ENCODE measurements around the gene PRKG1. TPM values are rescaled to one million over a fixed set of nuclear protein-coding genes. Genes with fewer than 3 reads are reported as not detected.

The PRKG1 gene
- total and polyA plus RNA-seq, 2 donors (not counting 1 experiment from before 2014, with no cell fraction given): 45.8 to 71.8 TPM

DNA sequence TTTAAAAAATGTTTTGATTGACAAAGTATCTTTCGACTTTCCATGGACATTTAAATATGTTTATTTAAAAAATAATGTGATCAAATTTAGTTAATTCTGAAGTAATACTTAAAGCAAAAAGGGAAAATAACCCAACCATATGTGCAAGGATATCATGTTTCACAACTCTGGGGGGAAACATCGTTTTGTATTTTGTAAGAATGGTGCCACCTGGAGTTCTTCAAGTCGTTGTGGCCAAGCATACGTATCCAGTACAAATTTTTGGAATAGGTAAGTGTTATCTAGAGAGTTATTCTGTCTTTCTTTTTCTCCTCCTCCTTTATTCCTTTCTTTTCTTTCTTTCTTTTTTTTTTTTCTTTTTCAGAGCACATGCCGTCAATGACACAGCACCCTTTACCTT, 801.3 kb downstream of the PRKG1 start:
- Histone ChIP-seq H3K4me1 (ENCODE audit: control insufficient read depth, extremely low read depth, insufficient read depth, low read length) (peaks cover 7% of the 10 kb centered on the region), H3K9me3 (ENCODE audit: control insufficient read depth, insufficient read depth, low read depth, low read length) (no peaks in the 10 kb centered on the region), H3K4me3 (replicated peaks in 1 of 4; ENCODE audit: control extremely low read depth in 1 of 4, insufficient read depth in 1 of 4, low read depth in 3 of 4, low read length in 4 of 4) (no peak overlapping the region), H4K20me1 (ENCODE audit: control insufficient read depth, extremely low read depth, insufficient read depth, low read length) (no peaks in the 10 kb centered on the region), H3K4me2 (ENCODE audit: extremely low read depth, insufficient read depth, low read length) (no peak overlapping the region), H3K9ac (ENCODE audit: insufficient read depth, low read length) (no peak overlapping the region), H3K27ac (ENCODE audit: insufficient read depth, low read length) (no peak overlapping the region), H3K36me3 (ENCODE audit: control insufficient read depth, insufficient read depth, low read length) (no peaks in the 10 kb centered on the region), H3K79me2 (ENCODE audit: control insufficient read depth, insufficient read depth, low read length) (no peaks in the 10 kb centered on the region), H3K27me3 (ENCODE audit: control insufficient read depth, insufficient read depth, low read length) (no peaks in the 10 kb centered on the region), H2AFZ (ENCODE audit: low read length) (no peak overlapping the region)
- peak in 1 of 2 donors; percentile 45 for DNase-seq (ENCODE audit: low read depth in 2 of 2)
- TF ChIP-seq, protein P1, sequence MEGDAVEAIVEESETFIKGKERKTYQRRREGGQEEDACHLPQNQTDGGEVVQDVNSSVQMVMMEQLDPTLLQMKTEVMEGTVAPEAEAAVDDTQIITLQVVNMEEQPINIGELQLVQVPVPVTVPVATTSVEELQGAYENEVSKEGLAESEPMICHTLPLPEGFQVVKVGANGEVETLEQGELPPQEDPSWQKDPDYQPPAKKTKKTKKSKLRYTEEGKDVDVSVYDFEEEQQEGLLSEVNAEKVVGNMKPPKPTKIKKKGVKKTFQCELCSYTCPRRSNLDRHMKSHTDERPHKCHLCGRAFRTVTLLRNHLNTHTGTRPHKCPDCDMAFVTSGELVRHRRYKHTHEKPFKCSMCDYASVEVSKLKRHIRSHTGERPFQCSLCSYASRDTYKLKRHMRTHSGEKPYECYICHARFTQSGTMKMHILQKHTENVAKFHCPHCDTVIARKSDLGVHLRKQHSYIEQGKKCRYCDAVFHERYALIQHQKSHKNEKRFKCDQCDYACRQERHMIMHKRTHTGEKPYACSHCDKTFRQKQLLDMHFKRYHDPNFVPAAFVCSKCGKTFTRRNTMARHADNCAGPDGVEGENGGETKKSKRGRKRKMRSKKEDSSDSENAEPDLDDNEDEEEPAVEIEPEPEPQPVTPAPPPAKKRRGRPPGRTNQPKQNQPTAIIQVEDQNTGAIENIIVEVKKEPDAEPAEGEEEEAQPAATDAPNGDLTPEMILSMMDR (conservative IDR thresholded peaks at IDR 0.05 in 1 of 2, IDR thresholded peaks at IDR 0.05 in 1 of 2; ENCODE audit: low read depth in 1 of 2, low read length in 2 of 2): no peak
- no peak for TF ChIP-seq EZH2 (IDR thresholded peaks at IDR 0.05; ENCODE audit: low read length, missing control alignments)

DNA sequence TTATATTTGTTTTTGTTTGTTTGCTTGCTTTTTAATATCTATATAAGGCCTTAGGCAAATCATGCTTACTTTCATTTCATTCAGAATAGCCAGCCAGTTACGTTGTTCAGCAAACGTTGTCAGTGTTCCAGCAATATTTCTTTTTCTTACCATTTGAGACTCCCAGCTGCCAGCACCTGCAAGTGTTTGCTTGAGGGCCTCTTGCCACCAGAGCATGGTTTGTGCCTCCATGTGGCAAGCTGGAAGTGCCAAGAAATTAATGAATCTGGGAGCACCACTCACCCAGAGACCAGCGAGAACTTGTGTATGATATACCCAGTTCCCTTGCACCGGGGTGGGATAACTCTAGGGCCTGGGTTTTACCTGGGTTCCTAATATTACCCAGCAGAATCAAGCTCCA, 802.2 kb downstream of the PRKG1 start:
- no peaks in the 10 kb centered on the region for H3K36me3 ChIP-seq (ENCODE audit: control insufficient read depth, insufficient read depth, low read length)
- H3K27ac ChIP-seq (ENCODE audit: insufficient read depth, low read length): no peak overlapping the region
- no peaks in the 10 kb centered on the region for H3K27me3 ChIP-seq (ENCODE audit: control insufficient read depth, insufficient read depth, low read length)
- TF ChIP-seq, protein P1 (conservative IDR thresholded peaks at IDR 0.05 in 1 of 2, IDR thresholded peaks at IDR 0.05 in 1 of 2; ENCODE audit: low read depth in 1 of 2, low read length in 2 of 2): no peak
- TF ChIP-seq EZH2 (IDR thresholded peaks at IDR 0.05; ENCODE audit: low read length, missing control alignments): no peak
- no peak overlapping the region for H3K4me2 ChIP-seq (ENCODE audit: extremely low read depth, insufficient read depth, low read length)
- no peak overlapping the region for H3K9ac ChIP-seq (ENCODE audit: insufficient read depth, low read length)
- peaks cover 7% of the 10 kb centered on the region for H3K4me1 ChIP-seq (ENCODE audit: control insufficient read depth, extremely low read depth, insufficient read depth, low read length)
- H4K20me1 ChIP-seq (ENCODE audit: control insufficient read depth, extremely low read depth, insufficient read depth, low read length): no peaks in the 10 kb centered on the region
- H3K4me3 ChIP-seq (replicated peaks in 1 of 4; ENCODE audit: control extremely low read depth in 1 of 4, insufficient read depth in 1 of 4, low read depth in 3 of 4, low read length in 4 of 4): no peak overlapping the region
- peak in 1 of 2 donors; percentile 26 for DNase-seq (ENCODE audit: low read depth in 2 of 2)
- H2AFZ ChIP-seq (ENCODE audit: low read length): no peak overlapping the region
- H3K79me2 ChIP-seq (ENCODE audit: control insufficient read depth, insufficient read depth, low read length): no peaks in the 10 kb centered on the region
- no peaks in the 10 kb centered on the region for H3K9me3 ChIP-seq (ENCODE audit: control insufficient read depth, insufficient read depth, low read depth, low read length)

DNA sequence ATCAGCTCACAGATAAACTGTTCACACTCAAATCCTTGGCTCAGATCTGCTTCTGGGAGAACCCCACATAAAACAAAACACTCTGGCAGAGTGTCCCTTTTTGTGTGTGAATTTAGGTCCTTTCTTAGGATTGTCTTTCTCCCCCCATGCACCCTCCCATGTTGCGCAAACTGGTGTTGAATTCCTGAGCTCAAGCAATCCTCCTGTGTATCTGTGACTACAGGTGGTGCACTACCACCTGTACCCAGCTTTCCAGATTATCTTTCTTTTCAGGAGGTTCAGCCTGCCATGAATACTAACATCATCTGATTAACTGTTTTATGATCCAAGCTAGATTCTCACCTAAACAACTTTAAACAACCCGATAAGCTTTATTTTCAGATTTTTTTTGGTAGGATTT, 802.7 kb downstream of the PRKG1 start:
- Histone ChIP-seq H3K36me3 (ENCODE audit: control insufficient read depth, insufficient read depth, low read length) (no peaks in the 10 kb centered on the region), H3K4me2 (ENCODE audit: extremely low read depth, insufficient read depth, low read length) (no peak overlapping the region)
- TF ChIP-seq EZH2 (IDR thresholded peaks at IDR 0.05; ENCODE audit: low read length, missing control alignments): no peak
- TF ChIP-seq, protein P1 (conservative IDR thresholded peaks at IDR 0.05 in 1 of 2, IDR thresholded peaks at IDR 0.05 in 1 of 2; ENCODE audit: low read depth in 1 of 2, low read length in 2 of 2): no peak

More for the DNA sequence above, 802.7 kb downstream of the PRKG1 start:
- H4K20me1 ChIP-seq (ENCODE audit: control insufficient read depth, extremely low read depth, insufficient read depth, low read length): no peaks in the 10 kb centered on the region
- H3K4me1 ChIP-seq (ENCODE audit: control insufficient read depth, extremely low read depth, insufficient read depth, low read length): peaks cover 7% of the 10 kb centered on the region
- H3K27me3 ChIP-seq (ENCODE audit: control insufficient read depth, insufficient read depth, low read length): no peaks in the 10 kb centered on the region
- H3K9me3 ChIP-seq (ENCODE audit: control insufficient read depth, insufficient read depth, low read depth, low read length): no peaks in the 10 kb centered on the region
- H2AFZ ChIP-seq (ENCODE audit: low read length): no peak overlapping the region
- no peak overlapping the region for H3K27ac ChIP-seq (ENCODE audit: insufficient read depth, low read length)
- DNase-seq (ENCODE audit: low read depth in 2 of 2): no peak
- H3K9ac ChIP-seq (ENCODE audit: insufficient read depth, low read length): no peak overlapping the region
- no peaks in the 10 kb centered on the region for H3K79me2 ChIP-seq (ENCODE audit: control insufficient read depth, insufficient read depth, low read length)
- no peak overlapping the region for H3K4me3 ChIP-seq (replicated peaks in 1 of 4; ENCODE audit: control extremely low read depth in 1 of 4, insufficient read depth in 1 of 4, low read depth in 3 of 4, low read length in 4 of 4)
